Right lobe of liver (tissue), 6 donors: ENCODE measurements around the gene TMEM138. TPM values are rescaled to one million over a fixed set of nuclear protein-coding genes. Genes with fewer than 3 reads are reported as not detected.

Source experiments
- ATAC-seq, 4 donors: fragments of 200-7000 bp; cut with Tn5 transposase; one replicate each; pipeline ENCODE4 v1.9.1; 2020; ENCODE audit warnings: mild to moderate bottlenecking in 4 of 4, moderate library complexity in 4 of 4
- DNase-seq, 3 donors: peaks; one replicate each; pipeline ENCODE4 v3.0.0-alpha.2; 2020
- H3K27ac ChIP-seq, 3 donors: fragments of 200-600 bp; one replicate each; pipeline ENCODE4 v1.8.0; 2022
- H3K27me3 ChIP-seq, 2 donors: fragments of 200-600 bp; one replicate each; pipeline ENCODE4 v1.8.0; 2022
- H3K36me3 ChIP-seq, 4 donors: fragments of 200-600 bp; sonication (generic) in 1 of 4; one replicate each; pipeline versions ENCODE4 v1.5.1 to v1.8.0; 2017 to 2022; ENCODE audit warnings: control low read depth in 1 of 4
- H3K4me1 ChIP-seq, 4 donors: fragments of 200-600 bp; sonication (generic) in 1 of 4; one replicate each; pipeline versions ENCODE4 v1.5.1 to v1.8.0; 2017 to 2022; ENCODE audit warnings: control low read depth in 1 of 4
- H3K4me3 ChIP-seq, 3 donors: fragments of 200-600 bp; one replicate each; pipeline ENCODE4 v1.8.0; 2022
- H3K9me3 ChIP-seq, 4 donors: fragments of 200-600 bp; sonication (generic) in 1 of 4; one replicate each; pipeline versions ENCODE4 v1.5.1 to v1.8.0; 2017 to 2022; ENCODE audit warnings: control low read depth in 1 of 4
- CTCF ChIP-seq, 4 donors: fragments of 200-600 bp in 3 of 4; fragments of 450-650 bp in 1 of 4; IDR thresholded peaks; one replicate each; pipeline versions ENCODE4 v1.5.1 to v1.8.0; 2016 to 2022; ENCODE audit warnings: antibody characterized with exemption in 4 of 4, mild to moderate bottlenecking in 2 of 4
- POLR2A ChIP-seq: fragments of 450-650 bp; IDR thresholded peaks from one replicate; pipeline ENCODE4 v1.6.1; 2017; ENCODE audit warnings: antibody characterized with exemption, mild to moderate bottlenecking
- WGBS: methylation state at CpG from one replicate; pipeline ENCODE4 v1.1.6; 2018; ENCODE audit warnings: low coverage, low lambda C conversion rate; ENCODE audit not compliant: insufficient coverage; ENCODE audit errors: missing lambda C conversion rate; 5-methylcytosine and 5-hydroxymethylcytosine counted together
- intact Hi-C, 2 donors: fragments of 100-400 bp; cut with DNase I; formaldehyde crosslinking; loops; one replicate each; pipeline versions ENCODE4 v1.11.2 to v1.14.1; 2022
- total RNA-seq, 6 experiments: library from RNA; depleted of rRNA in 2 of 6; stranded (reverse); fragments of >200 nt in 2 of 6; fragmentation: NEBNext Ultra II Directional in 3 of 6; extraction: Animal tissue kit (Norgen Biotek cat#: 25700) in 3 of 6; gene quantifications; one replicate each; pipeline versions ENCODE4 v1.1.0 to v1.2.4, GENCODE V29; 2016 to 2023
- donor health status: DM: no; HTN: yes; CAD: no.
- donor health status: DM: no; HTN: no; CAD: no.
- donor health status: DM: no; HTN: no; CAD: no.
- donor health status: DM: no; HTN: yes; CAD: no.
- donor health status: DM: no; HTN: yes; CAD: no.

TMEM138 gene
- total RNA-seq, 6 experiments from 2014 or later: 18.2 to 41.0 (median 26.4) TPM

- intact Hi-C loops: loop anchor here (5.0 kb wide), 2 partner anchors 43 to 48 kb away; no protein-coding TSS in a partner anchor
- TF ChIP-seq CTCF (IDR thresholded peaks at IDR 0.05): no peak
- TF ChIP-seq POLR2A: no peak
- Histone ChIP-seq H3K9me3 (no peaks in the 10 kb centered on the region), H3K27ac (no peak overlapping the region), H3K4me1 (peaks cover 0 to 24% (median 8%) of the 10 kb centered on the region in 4 donors), H3K4me3 (no peak overlapping the region), H3K36me3 (peaks cover 0 to 49% (median 22%) of the 10 kb centered on the region in 4 donors), H3K27me3 (no peaks in the 10 kb centered on the region)
- ATAC-seq (no peak), DNase-seq (no peak)
- 60% methylated on average over 1 of the region's 26 CpGs for WGBS
Measured at GRCh38 chr11:61338783-61339489, 23.2 kb upstream of the TMEM138 start.

- 67% methylated on average over 3 of the region's 4 CpGs for WGBS
- no peak for TF ChIP-seq POLR2A
- TF ChIP-seq CTCF (IDR thresholded peaks at IDR 0.05): no peak
- intact Hi-C loops: loop anchor here (5.0 kb wide), 2 partner anchors 43 to 48 kb away; no protein-coding TSS in a partner anchor
- Histone ChIP-seq H3K4me3 (no peak overlapping the region), H3K4me1 (peaks cover 0 to 18% (median 7%) of the 10 kb centered on the region in 4 donors), H3K9me3 (no peaks in the 10 kb centered on the region), H3K27me3 (no peaks in the 10 kb centered on the region), H3K36me3 (peaks cover 0 to 51% (median 24%) of the 10 kb centered on the region in 4 donors), H3K27ac (no peak overlapping the region)
- no peak for DNase-seq
- no peak for ATAC-seq
Measured at GRCh38 chr11:61339490-61339878, 22.7 kb upstream of the TMEM138 start.

GRCh38 chr11:61340979-61341378, 21.2 kb upstream of the TMEM138 start:
- intact Hi-C loops: no loop called here
- ATAC-seq (no peak), DNase-seq (no peak)
- H3K36me3 ChIP-seq: peaks cover 0 to 51% (median 24%) of the 10 kb centered on the region in 4 donors
- H3K27ac ChIP-seq: no peak overlapping the region
- H3K27me3 ChIP-seq: no peaks in the 10 kb centered on the region
- TF ChIP-seq CTCF (IDR thresholded peaks at IDR 0.05): no peak
- TF ChIP-seq POLR2A: no peak
- 90% methylated on average over 2 of the region's 2 CpGs for WGBS
- peaks cover 0 to 8% (median 3%) of the 10 kb centered on the region in 4 donors for H3K4me1 ChIP-seq
- no peak overlapping the region for H3K4me3 ChIP-seq
- no peaks in the 10 kb centered on the region for H3K9me3 ChIP-seq

- no peak for ATAC-seq
Measured at GRCh38 chr11:61341706-61342105, 20.5 kb upstream of the TMEM138 start.

More at GRCh38 chr11:61341706-61342105, 20.5 kb upstream of the TMEM138 start:
- Histone ChIP-seq H3K4me1 (peaks cover 0 to 1% (median under 1%) of the 10 kb centered on the region in 4 donors), H3K36me3 (peaks cover 0 to 51% (median 24%) of the 10 kb centered on the region in 4 donors), H3K27me3 (no peaks in the 10 kb centered on the region), H3K27ac (no peak overlapping the region), H3K9me3 (no peaks in the 10 kb centered on the region), H3K4me3 (no peak overlapping the region)
- intact Hi-C loops: no loop called here
- WGBS: no CpG with 5 or more reads among the region's 4 CpGs
- DNase-seq: no peak
- TF ChIP-seq CTCF (IDR thresholded peaks at IDR 0.05): no peak
- TF ChIP-seq POLR2A: no peak
